HUES6 (cell line): Measurements from ENCODE around the gene ZFR.

Experiments
- H3K27ac ChIP-seq: 2 replicates; pipeline ENCODE4 v1.7.0; 2013; ENCODE audit warnings: low read depth, mild to moderate bottlenecking, low read length, inconsistent platforms
- H3K27me3 ChIP-seq: 2 replicates; pipeline ENCODE4 v1.6.1; 2013; ENCODE audit warnings: low read length; ENCODE audit not compliant: control insufficient read depth, insufficient read depth
- H3K36me3 ChIP-seq: 2 replicates; pipeline ENCODE4 v1.6.1; 2013; ENCODE audit warnings: low read length; ENCODE audit not compliant: control insufficient read depth, insufficient read depth
- H3K4me1 ChIP-seq: 2 replicates; pipeline ENCODE4 v1.6.1; 2013; ENCODE audit warnings: low read length; ENCODE audit not compliant: control insufficient read depth, insufficient read depth
- H3K4me3 ChIP-seq: 2 replicates; pipeline ENCODE4 v1.5.1; 2013; ENCODE audit warnings: low read depth, low read length
- H3K9ac ChIP-seq: one replicate; pipeline ENCODE4 v1.6.1; 2013; ENCODE audit warnings: mild to moderate bottlenecking, low read length
- H3K9me3 ChIP-seq: 2 replicates; pipeline ENCODE4 v1.6.1; 2013; ENCODE audit warnings: low read depth, low read length; ENCODE audit not compliant: control insufficient read depth, insufficient read depth

Gene ZFR

GRCh38 chr5:32444431-32445286 lies at the start of gene ZFR:
ZFR (minus strand) TSS chr5:32444740; CDS start chr5:32444658, 82 bp downstream.
- Histone ChIP-seq H3K9me3 (no peaks in the 10 kb centered on the region), H3K27me3 (peaks cover 18% of the 10 kb centered on the region), H3K9ac (peak within 1 kb of the TSS; percentile 89), H3K36me3 (no peaks in the 10 kb centered on the region), H3K27ac (peak within 1 kb of the TSS; percentile 84), H3K4me1 (peaks cover 6% of the 10 kb centered on the region; the same call in 1 of the 2 replicates), H3K4me3 (peak within 1 kb of the TSS; percentile 90)

GRCh38 chr5:32490972-32491557 lies 46.5 kb upstream of the ZFR start:
- Histone ChIP-seq H3K9me3 (no peaks in the 10 kb centered on the region), H3K4me3 (no peak overlapping the region), H3K27me3 (no peaks in the 10 kb centered on the region), H3K36me3 (no peaks in the 10 kb centered on the region), H3K27ac (no peak overlapping the region), H3K9ac (no peak overlapping the region), H3K4me1 (0 out of 2 replicates have a peak, but pooled peaks cover 2% of the 10 kb centered on the region)

- Histone ChIP-seq H3K27me3 (no peaks in the 10 kb centered on the region), H3K9me3 (no peaks in the 10 kb centered on the region), H3K9ac (no peak overlapping the region), H3K27ac (no peak overlapping the region), H3K36me3 (no peaks in the 10 kb centered on the region), H3K4me1 (0 out of 2 replicates have a peak, but pooled peaks cover 2% of the 10 kb centered on the region), H3K4me3 (no peak overlapping the region)
These were observed 45.4 kb upstream of the ZFR start for GRCh38 chr5:32489791-32490562.

GRCh38 chr5:32487424-32487823 lies 42.9 kb upstream of the ZFR start:
- no peaks in the 10 kb centered on the region for H3K27me3 ChIP-seq
- H3K9ac ChIP-seq: no peak overlapping the region
- no peaks in the 10 kb centered on the region for H3K9me3 ChIP-seq
- no peak overlapping the region for H3K27ac ChIP-seq
- H3K4me1 ChIP-seq: 0 out of 2 replicates have a peak, but pooled peaks cover 2% of the 10 kb centered on the region
- H3K36me3 ChIP-seq: no peaks in the 10 kb centered on the region
- H3K4me3 ChIP-seq: no peak overlapping the region

GRCh38 chr5:32487008-32487407 lies 42.5 kb upstream of the ZFR start:
- Histone ChIP-seq H3K4me1 (0 out of 2 replicates have a peak, but pooled peaks cover 2% of the 10 kb centered on the region), H3K36me3 (no peaks in the 10 kb centered on the region), H3K4me3 (no peak overlapping the region), H3K27me3 (no peaks in the 10 kb centered on the region), H3K9me3 (no peaks in the 10 kb centered on the region), H3K9ac (no peak overlapping the region), H3K27ac (no peak overlapping the region)

GRCh38 chr5:32482193-32482592 lies 37.7 kb upstream of the ZFR start:
- Histone ChIP-seq H3K9me3 (no peaks in the 10 kb centered on the region), H3K9ac (no peak overlapping the region), H3K4me1 (no peaks in the 10 kb centered on the region), H3K4me3 (no peak overlapping the region), H3K27ac (no peak overlapping the region), H3K27me3 (no peaks in the 10 kb centered on the region), H3K36me3 (no peaks in the 10 kb centered on the region)

GRCh38 chr5:32479096-32479495 lies 34.6 kb upstream of the ZFR start:
- no peak overlapping the region for H3K27ac ChIP-seq
- no peaks in the 10 kb centered on the region; the same call in 1 of the 2 replicates for H3K4me1 ChIP-seq
- no peak overlapping the region for H3K4me3 ChIP-seq
- no peaks in the 10 kb centered on the region for H3K27me3 ChIP-seq
- no peak overlapping the region for H3K9ac ChIP-seq
- H3K9me3 ChIP-seq: no peaks in the 10 kb centered on the region
- H3K36me3 ChIP-seq: no peaks in the 10 kb centered on the region

- Histone ChIP-seq H3K27me3 (no peaks in the 10 kb centered on the region), H3K4me1 (no peaks in the 10 kb centered on the region; the same call in 1 of the 2 replicates), H3K9ac (no peak overlapping the region), H3K27ac (no peak overlapping the region), H3K4me3 (no peak overlapping the region), H3K36me3 (no peaks in the 10 kb centered on the region), H3K9me3 (no peaks in the 10 kb centered on the region)
These were observed 32.4 kb upstream of the ZFR start for GRCh38 chr5:32476891-32477290.

GRCh38 chr5:32475334-32476097 lies 31.0 kb upstream of the ZFR start:
- Histone ChIP-seq H3K9me3 (no peaks in the 10 kb centered on the region), H3K27ac (no peak overlapping the region), H3K36me3 (no peaks in the 10 kb centered on the region), H3K27me3 (no peaks in the 10 kb centered on the region), H3K9ac (no peak overlapping the region), H3K4me1 (no peaks in the 10 kb centered on the region; the same call in 1 of the 2 replicates), H3K4me3 (no peak overlapping the region)

- no peak overlapping the region for H3K9ac ChIP-seq
- no peak overlapping the region for H3K4me3 ChIP-seq
- no peak overlapping the region for H3K27ac ChIP-seq
- H3K36me3 ChIP-seq: no peaks in the 10 kb centered on the region
- no peaks in the 10 kb centered on the region for H3K9me3 ChIP-seq
- H3K27me3 ChIP-seq: no peaks in the 10 kb centered on the region
- H3K4me1 ChIP-seq: no peaks in the 10 kb centered on the region; the same call in 1 of the 2 replicates
These were observed 29.8 kb upstream of the ZFR start for GRCh38 chr5:32474209-32474854.
